Prostate gland (tissue), 2 donors: Measurements from ENCODE around the gene PDSS2.

Experiments used
- POLR2A ChIP-seq: fragments of 450-650 bp; IDR thresholded peaks from one replicate; pipeline ENCODE4 v1.6.1; 2016; ENCODE audit warnings: antibody characterized with exemption, mild to moderate bottlenecking
- POLR2AphosphoS5 ChIP-seq: sonication (generic); formaldehyde crosslinking; IDR thresholded peaks from one replicate; pipeline ENCODE4 v1.6.1; 2017; ENCODE audit warnings: antibody characterized with exemption
- TF ChIP-seq, protein P1 (sequence below), 4 experiments: fragments of 200-600 bp in 2 of 4; fragments of 450-650 bp in 2 of 4; sonication (generic) in 2 of 4; IDR thresholded peaks; 1 replicate in 3 of 4; 2 replicates in 1 of 4; pipeline ENCODE4 v1.5.1; 2016 to 2019; ENCODE audit warnings: antibody characterized with exemption in 4 of 4, mild to moderate bottlenecking in 2 of 4, moderate library complexity in 2 of 4

DNA sequence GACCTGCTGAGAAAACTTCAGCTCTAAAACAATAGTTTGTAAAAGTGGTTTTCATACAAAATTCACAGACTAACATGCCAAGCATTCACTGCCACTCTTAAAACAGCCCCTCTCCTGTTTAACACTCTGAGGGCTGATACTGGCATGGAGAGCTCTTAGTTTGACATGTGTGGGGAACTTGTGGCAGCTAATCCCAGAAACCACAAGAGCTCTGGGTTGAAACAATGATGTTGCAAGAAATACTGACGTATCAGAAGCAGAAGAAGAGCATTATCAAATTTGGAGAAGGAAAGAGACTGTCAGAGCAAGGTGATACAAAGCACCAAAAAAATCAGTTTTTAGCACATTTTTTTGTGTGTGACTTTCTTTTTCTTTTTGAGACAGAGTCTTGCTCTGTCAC is 349.2 kb downstream of the PDSS2 start:
- TF ChIP-seq POLR2AphosphoS5 = no peak
- no peak for TF ChIP-seq POLR2A
- TF ChIP-seq, protein P1, sequence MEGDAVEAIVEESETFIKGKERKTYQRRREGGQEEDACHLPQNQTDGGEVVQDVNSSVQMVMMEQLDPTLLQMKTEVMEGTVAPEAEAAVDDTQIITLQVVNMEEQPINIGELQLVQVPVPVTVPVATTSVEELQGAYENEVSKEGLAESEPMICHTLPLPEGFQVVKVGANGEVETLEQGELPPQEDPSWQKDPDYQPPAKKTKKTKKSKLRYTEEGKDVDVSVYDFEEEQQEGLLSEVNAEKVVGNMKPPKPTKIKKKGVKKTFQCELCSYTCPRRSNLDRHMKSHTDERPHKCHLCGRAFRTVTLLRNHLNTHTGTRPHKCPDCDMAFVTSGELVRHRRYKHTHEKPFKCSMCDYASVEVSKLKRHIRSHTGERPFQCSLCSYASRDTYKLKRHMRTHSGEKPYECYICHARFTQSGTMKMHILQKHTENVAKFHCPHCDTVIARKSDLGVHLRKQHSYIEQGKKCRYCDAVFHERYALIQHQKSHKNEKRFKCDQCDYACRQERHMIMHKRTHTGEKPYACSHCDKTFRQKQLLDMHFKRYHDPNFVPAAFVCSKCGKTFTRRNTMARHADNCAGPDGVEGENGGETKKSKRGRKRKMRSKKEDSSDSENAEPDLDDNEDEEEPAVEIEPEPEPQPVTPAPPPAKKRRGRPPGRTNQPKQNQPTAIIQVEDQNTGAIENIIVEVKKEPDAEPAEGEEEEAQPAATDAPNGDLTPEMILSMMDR (IDR thresholded peaks at IDR 0.05) = no peak
